Measurements from ENCODE around the gene TRIP6.

GRCh38 chr7:100884736-100885439 is 17.7 kb downstream of the TRIP6 start:
- TF ChIP-seq, protein P1, sequence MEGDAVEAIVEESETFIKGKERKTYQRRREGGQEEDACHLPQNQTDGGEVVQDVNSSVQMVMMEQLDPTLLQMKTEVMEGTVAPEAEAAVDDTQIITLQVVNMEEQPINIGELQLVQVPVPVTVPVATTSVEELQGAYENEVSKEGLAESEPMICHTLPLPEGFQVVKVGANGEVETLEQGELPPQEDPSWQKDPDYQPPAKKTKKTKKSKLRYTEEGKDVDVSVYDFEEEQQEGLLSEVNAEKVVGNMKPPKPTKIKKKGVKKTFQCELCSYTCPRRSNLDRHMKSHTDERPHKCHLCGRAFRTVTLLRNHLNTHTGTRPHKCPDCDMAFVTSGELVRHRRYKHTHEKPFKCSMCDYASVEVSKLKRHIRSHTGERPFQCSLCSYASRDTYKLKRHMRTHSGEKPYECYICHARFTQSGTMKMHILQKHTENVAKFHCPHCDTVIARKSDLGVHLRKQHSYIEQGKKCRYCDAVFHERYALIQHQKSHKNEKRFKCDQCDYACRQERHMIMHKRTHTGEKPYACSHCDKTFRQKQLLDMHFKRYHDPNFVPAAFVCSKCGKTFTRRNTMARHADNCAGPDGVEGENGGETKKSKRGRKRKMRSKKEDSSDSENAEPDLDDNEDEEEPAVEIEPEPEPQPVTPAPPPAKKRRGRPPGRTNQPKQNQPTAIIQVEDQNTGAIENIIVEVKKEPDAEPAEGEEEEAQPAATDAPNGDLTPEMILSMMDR (IDR thresholded peaks at IDR 0.05; ENCODE audit: borderline replicate concordance, extremely low read depth, low read length, poor library complexity, severe bottlenecking), result no peak
- TF ChIP-seq EZH2 (IDR thresholded peaks at IDR 0.05; ENCODE audit: borderline replicate concordance, low read depth, low read length, severe bottlenecking), result no peak

Measured in DND-41 (cell line).